T-cell (primary cell): Measurements from ENCODE around the gene BUB1B. TPM values are rescaled to one million over a fixed set of nuclear protein-coding genes. Genes with fewer than 3 reads are reported as not detected.
"Not testable (repeated sequence)": the region's sequence is repeated elsewhere in the genome, so short reads cannot be mapped to it uniquely, and the experiment has no call there.

ENCODE experiments used
- ATAC-seq, 4 experiments: fragments of 200-7000 bp in 3 of 4; fragments of 150-1000 bp in 1 of 4; cut with Tn5 transposase; replicated peaks in 1 of 4; 1 replicate in 3 of 4; 2 replicates in 1 of 4; pipeline ENCODE4 v1.10.0; 2021; ENCODE audit warnings: moderate library complexity in 3 of 4, mild to moderate bottlenecking in 2 of 4, moderate number of reproducible peaks in 1 of 4
- CTCF ChIA-PET, 2 donors: fragments of 300-600 bp; sonication (Branson Sonifier 250); formaldehyde crosslinking; loops; one replicate each; lab custom pipeline; 2022; ENCODE audit warnings: antibody characterized with exemption in 2 of 2; lab: Charles Lee
- POLR2A ChIA-PET, 2 donors: fragments of 300-600 bp; sonication (Branson Sonifier 250); formaldehyde crosslinking; loops; one replicate each; lab custom pipeline; 2022; ENCODE audit warnings: antibody characterized with exemption in 2 of 2; lab: Charles Lee
- DNase-seq, 35 experiments: peaks; one replicate each; pipeline versions ENCODE4 v3.0.0 to v3.0.0-alpha.2; 2013 to 2023
- H3K27ac ChIP-seq: one replicate; pipeline ENCODE4 v1.5.1; 2013; ENCODE audit warnings: low read length
- H3K27me3 ChIP-seq, 2 experiments: replicated peaks in 1 of 2; 1 replicate in 1 of 2; 2 replicates in 1 of 2; pipeline versions ENCODE4 v1.6.1 to v1.7.0; 2013; ENCODE audit warnings: low read length in 1 of 2, mixed read lengths in 1 of 2; ENCODE audit not compliant: control insufficient read depth in 2 of 2, insufficient read depth in 2 of 2; ENCODE audit errors: extremely low read depth in 1 of 2
- H3K36me3 ChIP-seq, 2 donors: 1 replicate in 1 of 2; 2 replicates in 1 of 2; pipeline versions ENCODE4 v1.6.1 to v1.7.0; 2013; ENCODE audit warnings: low read length in 1 of 2; ENCODE audit not compliant: control insufficient read depth in 2 of 2, insufficient read depth in 1 of 2; ENCODE audit errors: extremely low read depth in 1 of 2
- H3K4me1 ChIP-seq, 2 experiments: 1 replicate in 1 of 2; 2 replicates in 1 of 2; pipeline versions ENCODE4 v1.6.1 to v1.7.0; 2013; ENCODE audit warnings: low read length in 2 of 2, mixed read lengths in 1 of 2; ENCODE audit not compliant: insufficient read depth in 2 of 2, control insufficient read depth in 1 of 2; ENCODE audit errors: extremely low read depth in 1 of 2
- H3K4me3 ChIP-seq, 2 donors: 1 replicate in 1 of 2; 2 replicates in 1 of 2; pipeline versions ENCODE4 v1.5.1 to v1.7.0; 2013; ENCODE audit warnings: mild to moderate bottlenecking in 2 of 2, low read length in 1 of 2, moderate library complexity in 1 of 2; ENCODE audit not compliant: control insufficient read depth in 1 of 2; ENCODE audit errors: extremely low read depth in 1 of 2
- H3K9me3 ChIP-seq: 2 replicates; pipeline ENCODE4 v1.7.0; 2013
- H3K27ac Mint-ChIP-seq, 2 donors: one replicate each; pipeline ENCODE4 v1.8.0; 2020 to 2021; ENCODE audit warnings: mild to moderate bottlenecking in 2 of 2, mixed read lengths in 2 of 2
- H3K27me3 Mint-ChIP-seq, 2 donors: one replicate each; pipeline ENCODE4 v1.8.0; 2021 to 2022; ENCODE audit warnings: mixed read lengths in 2 of 2
- H3K36me3 Mint-ChIP-seq: one replicate; pipeline ENCODE4 v1.8.0; 2021; ENCODE audit warnings: mixed read lengths
- H3K4me1 Mint-ChIP-seq, 3 donors: one replicate each; pipeline ENCODE4 v1.8.0; 2020 to 2022; ENCODE audit warnings: mixed read lengths in 3 of 3, mild to moderate bottlenecking in 1 of 3
- H3K4me3 Mint-ChIP-seq, 3 donors: one replicate each; pipeline ENCODE4 v1.8.0; 2020 to 2022; ENCODE audit warnings: mild to moderate bottlenecking in 3 of 3, mixed read lengths in 3 of 3, moderate library complexity in 3 of 3
- H3K9me3 Mint-ChIP-seq, 3 donors: one replicate each; pipeline ENCODE4 v1.8.0; 2020 to 2022; ENCODE audit warnings: mixed read lengths in 3 of 3
- WGBS: methylation state at CpG from one replicate; pipeline ENCODE4 v1.1.5; 2013; ENCODE audit warnings: missing lambda C conversion rate; ENCODE audit not compliant: insufficient coverage; 5-methylcytosine and 5-hydroxymethylcytosine counted together
- total RNA-seq, 35 experiments: library from RNA in 6 of 35; stranded (reverse) in 6 of 35; fragments of 120-200 nt in 1 of 35; gene quantifications; one replicate each; pipeline versions ENCODE4 v1.2.1 to v1.2.4 and lab custom pipeline; 2013 to 2026

BUB1B gene
- total RNA-seq, 5 donors from 2014 or later (not counting 1 experiment from before 2014, with no cell fraction given): 0.79 to 2.2 (median 1.9) TPM

- H3K36me3 ChIP-seq, ATAC-seq, H3K4me3 ChIP-seq, H3K27me3 ChIP-seq, H3K4me3 Mint-ChIP-seq, DNase-seq, H3K9me3 ChIP-seq, H3K36me3 Mint-ChIP-seq, H3K27ac ChIP-seq, H3K27ac Mint-ChIP-seq, POLR2A ChIA-PET, H3K9me3 Mint-ChIP-seq, CTCF ChIA-PET, H3K4me1 Mint-ChIP-seq, H3K4me1 ChIP-seq: not testable (repeated sequence)
- peaks cover 0 to 13% of the 10 kb centered on the region in 2 donors for H3K27me3 Mint-ChIP-seq
- 70% methylated on average over 2 of the region's 5 CpGs for WGBS
Observed at GRCh38 chr15:40124807-40125285, 36.0 kb upstream of the BUB1B start.

GRCh38 chr15:40125950-40126349, 34.9 kb upstream of the BUB1B start:
- ChIA-PET POLR2A (no interaction called here), CTCF (no interaction called here)
- Histone ChIP-seq H3K4me1 (no peaks in the 10 kb centered on the region), H3K27me3 (peaks cover 0 to under 1% of the 10 kb centered on the region in 2 experiments), H3K9me3 (no peaks in the 10 kb centered on the region), H3K4me3 (no peak overlapping the region), H3K36me3 (no peaks in the 10 kb centered on the region), H3K27ac (no peak overlapping the region)
- Mint-ChIP-seq H3K9me3 (no peaks in the 10 kb centered on the region), H3K36me3 (no peaks in the 10 kb centered on the region), H3K4me3 (no peak overlapping the region), H3K27ac (no peak overlapping the region), H3K27me3 (peaks cover 0 to 13% of the 10 kb centered on the region in 2 donors), H3K4me1 (no peaks in the 10 kb centered on the region)
- ATAC-seq (no peak), DNase-seq (no peak)
- no CpG with 5 or more reads among the region's 7 CpGs for WGBS

- Histone ChIP-seq H3K36me3 (no peaks in the 10 kb centered on the region), H3K4me3 (no peak overlapping the region), H3K27me3 (no peaks in the 10 kb centered on the region), H3K27ac (no peak overlapping the region), H3K4me1 (no peaks in the 10 kb centered on the region), H3K9me3 (no peaks in the 10 kb centered on the region)
- no peak overlapping the region for H3K4me3 Mint-ChIP-seq
- peak overlapping the region in 1 of 2 donors; percentile 15 for H3K27ac Mint-ChIP-seq
- peak; percentile 30 to 57 (median 42) for ATAC-seq
- ChIA-PET POLR2A (no interaction called here), CTCF (no interaction called here)
- 79% methylated on average over 10 of the region's 27 CpGs for WGBS
- DNase-seq: peak in 7 of 35 experiments; percentile 11 to 38 (median 26)
- no peaks in the 10 kb centered on the region for H3K4me1 Mint-ChIP-seq
- no peaks in the 10 kb centered on the region for H3K36me3 Mint-ChIP-seq
- H3K27me3 Mint-ChIP-seq: peaks cover 0 to 19% of the 10 kb centered on the region in 2 donors
- no peaks in the 10 kb centered on the region for H3K9me3 Mint-ChIP-seq
Observed at GRCh38 chr15:40128766-40129660, 31.9 kb upstream of the BUB1B start.

- ATAC-seq (no peak), DNase-seq (no peak)
- H3K4me3 Mint-ChIP-seq: no peak overlapping the region
- H3K27me3 ChIP-seq: no peaks in the 10 kb centered on the region
- no peaks in the 10 kb centered on the region for H3K36me3 Mint-ChIP-seq
- no CpG with 5 or more reads among the region's 5 CpGs for WGBS
- POLR2A ChIA-PET: no interaction called here
- H3K27me3 Mint-ChIP-seq: peaks cover 0 to 19% of the 10 kb centered on the region in 2 donors
- no peaks in the 10 kb centered on the region for H3K9me3 ChIP-seq
- H3K36me3 ChIP-seq: no peaks in the 10 kb centered on the region
- CTCF ChIA-PET: no interaction called here
- H3K4me1 Mint-ChIP-seq: no peaks in the 10 kb centered on the region
- no peak overlapping the region for H3K27ac Mint-ChIP-seq
- no peak overlapping the region for H3K4me3 ChIP-seq
- H3K4me1 ChIP-seq: no peaks in the 10 kb centered on the region
- H3K27ac ChIP-seq: no peak overlapping the region
- no peaks in the 10 kb centered on the region for H3K9me3 Mint-ChIP-seq
Observed at GRCh38 chr15:40130118-40130517, 30.8 kb upstream of the BUB1B start.

- Histone ChIP-seq H3K27me3 (peaks cover 0 to 2% of the 10 kb centered on the region in 2 experiments), H3K4me1 (no peaks in the 10 kb centered on the region), H3K27ac (no peak overlapping the region), H3K36me3 (no peaks in the 10 kb centered on the region), H3K4me3 (no peak overlapping the region), H3K9me3 (no peaks in the 10 kb centered on the region)
- ChIA-PET POLR2A (no interaction called here), CTCF (no interaction called here)
- H3K4me3 Mint-ChIP-seq: no peak overlapping the region
- peaks cover 0 to 19% of the 10 kb centered on the region in 2 donors for H3K27me3 Mint-ChIP-seq
- H3K9me3 Mint-ChIP-seq: no peaks in the 10 kb centered on the region
- no CpG with 5 or more reads among the region's 19 CpGs for WGBS
- no peaks in the 10 kb centered on the region for H3K36me3 Mint-ChIP-seq
- no peaks in the 10 kb centered on the region for H3K4me1 Mint-ChIP-seq
- ATAC-seq (peak in 2 of 4 experiments; percentile 5 to 28), DNase-seq (no peak)
- H3K27ac Mint-ChIP-seq: peak overlapping the region in 1 of 2 donors; percentile 11
Observed at GRCh38 chr15:40130799-40131502, 29.9 kb upstream of the BUB1B start.

- no peak for ATAC-seq
- CTCF ChIA-PET: no interaction called here
- H3K27me3 Mint-ChIP-seq: peaks cover 0 to 14% of the 10 kb centered on the region in 2 donors
Observed at GRCh38 chr15:40133544-40133943, 27.3 kb upstream of the BUB1B start.

More at GRCh38 chr15:40133544-40133943, 27.3 kb upstream of the BUB1B start:
- Histone ChIP-seq H3K27ac (no peak overlapping the region), H3K36me3 (no peaks in the 10 kb centered on the region), H3K27me3 (peaks cover 0 to 2% of the 10 kb centered on the region in 2 experiments), H3K4me1 (no peaks in the 10 kb centered on the region), H3K9me3 (no peaks in the 10 kb centered on the region), H3K4me3 (no peak overlapping the region)
- H3K4me3 Mint-ChIP-seq: no peak overlapping the region
- WGBS: 95% methylated on average over 11 of the region's 13 CpGs
- DNase-seq: no peak
- no peak overlapping the region for H3K27ac Mint-ChIP-seq
- H3K36me3 Mint-ChIP-seq: no peaks in the 10 kb centered on the region
- H3K4me1 Mint-ChIP-seq: no peaks in the 10 kb centered on the region
- H3K9me3 Mint-ChIP-seq: no peaks in the 10 kb centered on the region
- POLR2A ChIA-PET: interaction anchor here in 1 of 2 donors (0.6 kb wide), 1 partner anchor 45 kb away, joined by 5 read pairs; no protein-coding TSS in a partner anchor
